Measurements from ENCODE around the gene ANKRD6. TPM values are rescaled to one million over a fixed set of nuclear protein-coding genes. Genes with fewer than 3 reads are reported as not detected.

Gene ANKRD6
- total RNA-seq: 10 to 100 TPM; 14.5 to 60.8 (median 30.7) TPM

DNA sequence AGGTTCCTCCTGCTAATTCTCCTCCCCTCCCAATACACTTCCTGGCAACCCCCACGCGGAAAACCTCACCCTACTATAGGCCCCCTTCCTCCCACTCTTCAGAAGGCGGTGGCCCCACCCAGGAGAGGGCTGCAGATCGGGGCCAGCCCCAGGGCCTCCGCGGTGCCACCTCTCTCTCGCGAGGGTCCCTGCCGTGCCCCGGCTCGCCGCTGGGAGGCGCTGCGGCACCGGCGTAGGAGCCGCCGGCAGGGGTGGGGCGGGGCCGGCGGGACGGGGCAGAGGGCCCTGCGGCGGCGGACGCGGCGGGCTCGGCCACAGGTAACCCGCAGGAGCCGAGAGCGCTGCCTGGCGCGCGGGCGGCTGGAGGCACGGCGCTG is at the start of gene ANKRD6:
Gene ANKRD6 (plus strand): TSS at position 278 of the 377 bp plus-strand sequence. CDS start 133,825 bp downstream, outside the sequence.
- peak within 1 kb of the TSS; percentile 1 to 82 (median 72) for H3K27ac ChIP-seq
- H3K9me3 ChIP-seq: no peaks in the 10 kb centered on the region
- H3K36me3 ChIP-seq: no peaks in the 10 kb centered on the region
- ATAC-seq (ENCODE audit: low FRiP score in 2 of 2) (peak; percentile 95 to 99), DNase-seq (peak; percentile 88 to 98)
- no peaks in the 10 kb centered on the region for H3K27me3 ChIP-seq
- H3K4me3 ChIP-seq: peak within 1 kb of the TSS; percentile 38 to 96 (median 78)
- H3K4me1 ChIP-seq: peaks cover 3 to 22% (median 9%) of the 10 kb centered on the region in 4 donors
- TF ChIP-seq POLR2A (IDR thresholded peaks at IDR 0.05) (peak in 2 of 4 donors; percentile 24 to 36), EP300 (IDR thresholded peaks at IDR 0.05) (no peak), POLR2AphosphoS5 (IDR thresholded peaks at IDR 0.05) (no peak)
- TF ChIP-seq, protein P1, sequence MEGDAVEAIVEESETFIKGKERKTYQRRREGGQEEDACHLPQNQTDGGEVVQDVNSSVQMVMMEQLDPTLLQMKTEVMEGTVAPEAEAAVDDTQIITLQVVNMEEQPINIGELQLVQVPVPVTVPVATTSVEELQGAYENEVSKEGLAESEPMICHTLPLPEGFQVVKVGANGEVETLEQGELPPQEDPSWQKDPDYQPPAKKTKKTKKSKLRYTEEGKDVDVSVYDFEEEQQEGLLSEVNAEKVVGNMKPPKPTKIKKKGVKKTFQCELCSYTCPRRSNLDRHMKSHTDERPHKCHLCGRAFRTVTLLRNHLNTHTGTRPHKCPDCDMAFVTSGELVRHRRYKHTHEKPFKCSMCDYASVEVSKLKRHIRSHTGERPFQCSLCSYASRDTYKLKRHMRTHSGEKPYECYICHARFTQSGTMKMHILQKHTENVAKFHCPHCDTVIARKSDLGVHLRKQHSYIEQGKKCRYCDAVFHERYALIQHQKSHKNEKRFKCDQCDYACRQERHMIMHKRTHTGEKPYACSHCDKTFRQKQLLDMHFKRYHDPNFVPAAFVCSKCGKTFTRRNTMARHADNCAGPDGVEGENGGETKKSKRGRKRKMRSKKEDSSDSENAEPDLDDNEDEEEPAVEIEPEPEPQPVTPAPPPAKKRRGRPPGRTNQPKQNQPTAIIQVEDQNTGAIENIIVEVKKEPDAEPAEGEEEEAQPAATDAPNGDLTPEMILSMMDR (IDR thresholded peaks at IDR 0.05): peak; percentile 97 to 99 (median 99)
- WGBS, 2 donors: 0 to 2% methylated on average over 7 to 25 of the region's 38 CpGs

- Histone ChIP-seq H3K4me1 (no peaks in the 10 kb centered on the region), H3K4me3 (no peak overlapping the region), H3K36me3 (no peaks in the 10 kb centered on the region), H3K27ac (no peak overlapping the region), H3K9me3 (no peaks in the 10 kb centered on the region), H3K27me3 (no peaks in the 10 kb centered on the region)
- WGBS, 2 donors: 64 to 76% methylated on average over 5 of the region's 5 CpGs
- TF ChIP-seq, protein P1 (IDR thresholded peaks at IDR 0.05): no peak
- TF ChIP-seq EP300 (IDR thresholded peaks at IDR 0.05) (no peak), POLR2AphosphoS5 (IDR thresholded peaks at IDR 0.05) (no peak), POLR2A (IDR thresholded peaks at IDR 0.05) (no peak)
- no peak for ATAC-seq (ENCODE audit: low FRiP score in 2 of 2)
- DNase-seq: no peak
Measured at GRCh38 chr6:89385156-89385667, 47.7 kb upstream of the ANKRD6 start.

DNA sequence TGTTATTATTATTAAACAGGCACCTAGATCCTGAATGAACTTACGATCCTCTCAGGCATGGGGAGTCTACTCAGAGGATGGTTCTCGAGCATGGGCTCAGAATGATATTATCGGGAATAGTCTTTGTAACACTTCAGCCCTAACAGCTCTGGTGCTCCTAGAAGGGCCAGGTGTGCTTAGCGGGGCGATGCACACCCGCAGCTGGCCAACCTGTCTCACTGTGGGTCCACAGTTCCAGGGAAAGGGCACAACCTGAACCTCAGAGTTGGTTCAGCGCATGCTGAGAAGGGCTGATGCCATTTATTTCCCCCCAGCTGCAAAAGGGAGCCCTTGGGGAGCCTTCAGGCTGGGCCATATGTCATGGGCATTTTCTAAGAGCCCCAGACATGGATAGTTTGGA is 47.1 kb upstream of the ANKRD6 start:
- ATAC-seq (ENCODE audit: low FRiP score in 2 of 2) (no peak), DNase-seq (peak in 1 of 2 donors; percentile 16)
- Histone ChIP-seq H3K9me3 (no peaks in the 10 kb centered on the region), H3K27me3 (no peaks in the 10 kb centered on the region), H3K27ac (no peak overlapping the region), H3K4me3 (no peak overlapping the region), H3K36me3 (no peaks in the 10 kb centered on the region), H3K4me1 (no peaks in the 10 kb centered on the region)
- TF ChIP-seq POLR2AphosphoS5 (IDR thresholded peaks at IDR 0.05) (no peak), EP300 (IDR thresholded peaks at IDR 0.05) (no peak), POLR2A (IDR thresholded peaks at IDR 0.05) (no peak)
- TF ChIP-seq, protein P1 (IDR thresholded peaks at IDR 0.05): no peak
- 92 to 95% methylated on average over 4 to 7 of the region's 7 CpGs for WGBS, 2 donors

DNA sequence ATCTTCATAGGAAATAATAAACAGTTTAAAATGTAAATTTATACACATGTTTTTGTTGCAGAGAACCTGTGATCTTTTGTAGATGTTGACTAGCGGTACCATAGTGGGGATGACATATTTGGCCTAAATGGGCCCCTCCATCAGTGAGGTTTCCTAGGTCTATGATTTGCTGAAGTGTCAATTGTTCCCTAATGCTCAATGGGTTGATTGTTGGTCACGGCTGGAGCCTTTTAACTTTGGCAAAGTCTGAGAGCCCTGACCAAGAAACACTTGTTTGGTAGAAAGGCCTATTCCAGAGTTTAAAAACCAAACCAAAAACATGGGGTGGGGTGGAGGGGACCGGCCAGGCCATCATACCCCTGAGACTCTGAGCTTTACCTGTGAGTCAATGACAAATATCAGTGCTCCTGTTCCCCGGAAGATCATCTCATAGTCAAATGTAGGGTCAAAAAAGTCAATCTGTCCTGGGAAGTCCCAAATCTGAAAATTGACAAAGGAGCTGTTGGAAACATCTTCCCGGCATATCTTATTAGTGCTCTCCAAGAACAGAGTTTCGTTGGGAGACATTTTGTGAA is 45.9 kb upstream of the ANKRD6 start:
- WGBS, 2 donors: 89 to 95% methylated on average over 6 of the region's 6 CpGs
- Histone ChIP-seq H3K4me3 (no peak overlapping the region), H3K36me3 (no peaks in the 10 kb centered on the region), H3K27ac (no peak overlapping the region), H3K9me3 (no peaks in the 10 kb centered on the region), H3K27me3 (no peaks in the 10 kb centered on the region), H3K4me1 (no peaks in the 10 kb centered on the region)
- TF ChIP-seq POLR2A (IDR thresholded peaks at IDR 0.05): no peak
- TF ChIP-seq, protein P1 (IDR thresholded peaks at IDR 0.05): no peak
- no peak for TF ChIP-seq EP300 (IDR thresholded peaks at IDR 0.05)
- TF ChIP-seq POLR2AphosphoS5 (IDR thresholded peaks at IDR 0.05): no peak
- ATAC-seq (ENCODE audit: low FRiP score in 2 of 2) (no peak), DNase-seq (no peak)
